HG03354 (cell line): Measurements from ENCODE around the gene MICAL1.

Experiments used
- ATAC-seq: cut with Tn5 transposase; IDR thresholded peaks from one replicate; pipeline ENCODE4 v1.9.1; 2021; ENCODE audit warnings: mild to moderate bottlenecking; ENCODE audit not compliant: unreplicated experiment, poor library complexity, severe bottlenecking

MICAL1 gene

DNA sequence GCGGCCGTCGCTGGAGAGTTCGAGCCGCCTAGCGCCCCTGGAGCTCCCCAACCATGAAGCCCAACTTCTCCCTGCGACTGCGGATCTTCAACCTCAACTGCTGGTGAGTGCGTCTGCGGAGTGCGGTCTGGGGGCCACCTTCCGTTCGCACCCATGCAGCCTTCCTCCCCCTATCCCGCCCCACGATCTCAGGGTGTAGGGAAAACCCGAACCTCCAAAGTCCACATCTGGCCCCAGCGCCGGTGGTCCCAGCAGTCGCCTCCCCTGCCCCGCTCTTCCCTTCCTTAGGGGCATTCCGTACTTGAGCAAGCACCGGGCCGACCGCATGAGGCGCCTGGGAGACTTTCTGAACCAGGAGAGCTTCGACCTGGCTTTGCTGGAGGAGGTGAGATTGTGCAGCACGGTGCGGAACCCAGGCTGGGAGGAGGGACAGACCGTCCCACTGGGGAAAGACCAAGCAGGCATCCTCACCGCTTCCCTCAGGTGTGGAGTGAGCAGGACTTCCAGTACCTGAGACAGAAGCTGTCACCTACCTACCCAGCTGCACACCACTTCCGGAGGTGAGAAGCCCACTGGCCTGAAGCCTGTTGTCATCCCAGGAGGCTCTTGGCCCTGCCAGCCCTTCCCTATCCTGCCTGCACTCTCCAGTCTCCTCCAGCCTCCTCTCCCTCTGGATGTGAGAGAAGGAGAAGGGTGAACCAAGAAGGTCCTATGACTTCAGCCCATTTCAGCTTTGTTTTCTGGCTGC is 14.3 kb downstream of the MICAL1 start:
- ATAC-seq: peak; percentile 19

DNA sequence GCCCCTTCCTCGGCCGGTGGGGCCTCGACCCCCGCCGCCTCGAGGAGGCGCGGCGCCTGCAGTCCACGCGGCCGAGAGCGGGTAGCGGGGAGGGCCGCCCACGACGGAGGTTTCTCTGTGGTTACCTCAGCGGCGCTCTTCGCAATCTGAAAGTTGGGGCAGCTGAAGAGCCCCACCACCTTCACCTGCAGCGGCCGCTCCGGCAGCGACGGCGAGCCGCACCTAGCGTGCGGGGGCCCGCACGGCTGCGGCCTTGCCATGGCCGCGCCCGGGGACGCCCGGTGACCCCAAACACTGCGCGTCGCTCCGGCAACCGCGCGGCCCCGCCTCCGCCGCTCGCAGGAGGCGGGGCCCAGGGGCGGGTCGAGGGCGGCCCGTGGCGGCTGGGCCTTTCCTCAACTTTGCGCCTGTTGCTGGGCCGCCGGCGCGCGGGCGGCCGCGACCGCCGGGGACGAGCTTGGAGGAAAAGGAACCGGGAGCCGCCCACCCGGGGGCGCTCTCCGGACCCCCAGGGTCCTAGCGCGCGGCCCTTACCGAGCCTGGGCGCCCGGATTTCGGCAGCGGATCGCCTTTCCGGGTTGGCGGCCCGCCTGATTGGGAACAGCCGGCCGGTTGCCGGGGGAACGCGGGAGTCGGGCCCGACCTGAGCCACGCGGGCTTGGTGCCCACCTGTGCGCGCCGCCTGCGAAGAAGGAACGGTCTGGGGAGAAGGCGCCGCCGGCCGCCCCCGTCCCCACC is 15.1 kb downstream of the MICAL1 start, which contains the start of the genes PPIL6 and SMPD2:
PPIL6 (minus strand) TSS at position 298 of the 738 bp plus-strand sequence; CDS start at position 260, 38 bp downstream.
SMPD2 (plus strand) TSS at position 394 of the 738 bp plus-strand sequence. CDS start 398 bp downstream, outside the sequence.
- peak; percentile 90 for ATAC-seq

GRCh38 chr6:109436041-109436440 is 19.5 kb downstream of the MICAL1 start:
- no peak for ATAC-seq

DNA sequence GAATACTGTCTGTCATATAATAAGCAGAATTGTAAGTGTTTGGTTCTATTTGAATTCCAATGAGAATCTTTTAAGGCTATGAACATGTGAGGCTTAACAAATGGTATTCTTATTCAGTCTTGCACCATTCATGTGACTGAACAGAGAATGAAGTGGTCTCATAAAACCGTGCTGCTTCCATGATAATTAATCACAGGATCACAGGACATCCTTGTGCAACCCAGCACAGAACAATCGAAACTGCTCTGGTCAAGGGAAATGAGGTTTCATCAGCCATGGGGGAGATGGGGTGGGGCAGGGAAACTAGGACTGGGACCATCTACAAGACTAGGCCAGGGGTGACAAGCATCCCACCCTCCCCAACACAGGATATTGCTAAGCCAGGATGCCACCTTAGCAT is 21.1 kb downstream of the MICAL1 start:
- ATAC-seq: no peak

DNA sequence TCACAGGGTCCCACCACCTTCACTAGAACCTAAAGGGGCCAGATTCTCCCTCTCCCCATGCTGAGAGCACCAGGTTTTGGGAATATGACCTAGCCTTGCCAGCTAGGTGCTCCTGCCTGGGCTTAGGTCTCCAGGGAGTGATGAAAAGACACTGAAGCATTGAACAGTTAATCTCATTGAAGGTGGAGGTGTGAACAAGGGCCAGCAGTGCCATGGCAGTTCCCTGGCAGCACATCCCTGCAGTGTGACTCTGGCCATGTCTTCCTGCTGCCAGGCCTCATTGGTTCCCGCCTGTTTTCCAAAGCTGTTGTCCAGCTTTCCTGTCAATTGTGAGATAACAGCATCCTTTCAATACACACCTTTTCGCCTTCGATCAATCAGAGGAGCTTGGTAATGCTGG is 26.1 kb downstream of the MICAL1 start:
- no peak for ATAC-seq

DNA sequence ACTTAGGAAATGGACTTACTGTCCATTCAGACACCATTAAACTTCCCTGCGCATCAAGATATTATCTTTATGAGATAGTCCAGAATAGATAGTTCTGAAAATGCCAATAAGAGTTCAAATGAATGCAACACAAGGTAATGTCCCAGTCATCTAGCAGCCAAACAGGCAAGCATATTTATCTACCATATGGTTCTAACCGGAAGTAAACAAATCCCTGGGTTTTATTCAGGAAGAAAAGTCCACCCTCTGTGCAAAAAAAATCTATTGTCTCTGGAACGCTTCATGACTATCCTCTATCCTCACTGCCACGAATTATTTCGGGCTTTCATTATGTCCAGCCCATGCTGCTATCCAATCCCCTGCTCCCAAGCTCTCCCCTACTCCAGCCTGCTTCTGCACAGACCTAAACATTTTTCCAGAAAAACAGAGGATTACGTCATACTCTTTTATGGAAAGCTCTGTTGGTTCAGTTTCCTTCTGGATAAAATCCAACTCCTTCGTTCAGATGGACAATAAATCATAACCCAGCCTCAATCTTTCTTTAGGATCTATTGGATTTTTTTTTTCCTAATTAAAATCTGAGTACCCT is 26.6 kb downstream of the MICAL1 start:
- no peak for ATAC-seq

GRCh38 chr6:109424946-109425345 is 30.6 kb downstream of the MICAL1 start:
- no peak for ATAC-seq

DNA sequence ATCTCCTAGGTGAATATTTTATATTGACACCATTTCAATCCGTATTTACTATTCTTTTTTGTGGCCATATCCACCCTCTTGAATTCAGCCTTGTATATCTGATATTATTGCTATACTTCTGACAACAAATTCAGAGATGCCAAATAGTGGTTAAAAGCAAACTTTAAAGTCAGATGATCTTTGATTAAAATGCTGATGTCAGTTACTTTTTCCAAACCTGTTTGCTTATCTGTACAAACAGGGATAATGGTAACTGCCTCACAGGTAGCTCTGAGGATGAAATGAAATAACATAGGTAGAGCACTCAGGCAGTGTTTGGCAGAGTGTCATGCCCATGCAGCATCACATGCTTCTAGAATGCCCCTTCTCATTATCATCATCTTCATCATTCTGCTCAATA is 34.4 kb downstream of the MICAL1 start:
- no peak for ATAC-seq

DNA sequence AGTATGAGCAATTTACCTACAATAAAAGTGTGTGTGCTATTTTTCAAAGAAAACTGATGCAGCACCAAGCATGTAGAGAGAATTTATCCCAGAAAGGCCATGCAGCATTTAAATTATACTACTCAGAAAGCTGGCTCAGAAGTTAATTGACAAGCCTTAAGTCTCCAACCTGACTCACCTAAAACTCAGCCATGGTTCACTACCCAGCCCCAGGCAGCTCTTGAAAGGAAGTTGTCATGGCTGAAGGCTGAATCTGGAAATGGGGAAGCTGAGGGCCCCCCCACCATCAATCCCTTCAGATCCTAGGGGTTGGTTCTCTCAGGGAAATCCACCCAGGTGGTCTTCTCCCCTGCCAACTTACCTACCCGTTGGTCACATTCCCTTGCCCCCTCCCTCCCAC is 34.8 kb downstream of the MICAL1 start:
- no peak for ATAC-seq

- no peak for ATAC-seq
These were observed 37.9 kb downstream of the MICAL1 start for GRCh38 chr6:109417646-109418045.

DNA sequence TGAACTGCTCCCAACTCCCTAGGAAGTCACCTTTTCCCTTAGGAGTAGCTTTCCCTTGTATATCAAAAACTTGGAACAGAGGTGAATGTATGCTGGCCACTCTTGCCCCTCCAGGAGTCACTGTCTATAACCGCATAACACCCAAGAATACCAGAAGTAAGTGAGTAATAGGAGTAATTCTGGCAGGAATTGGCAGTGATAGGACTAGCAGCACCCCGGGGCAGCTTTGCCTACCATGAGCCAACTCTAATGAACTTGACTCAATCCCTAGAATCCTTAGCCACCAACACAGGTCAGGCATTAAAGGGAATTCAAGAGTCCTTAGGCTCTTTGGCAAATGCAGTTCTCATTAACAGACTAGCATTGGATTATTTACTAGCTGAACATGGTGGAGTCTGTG is 44.5 kb downstream of the MICAL1 start:
- no peak for ATAC-seq

DNA sequence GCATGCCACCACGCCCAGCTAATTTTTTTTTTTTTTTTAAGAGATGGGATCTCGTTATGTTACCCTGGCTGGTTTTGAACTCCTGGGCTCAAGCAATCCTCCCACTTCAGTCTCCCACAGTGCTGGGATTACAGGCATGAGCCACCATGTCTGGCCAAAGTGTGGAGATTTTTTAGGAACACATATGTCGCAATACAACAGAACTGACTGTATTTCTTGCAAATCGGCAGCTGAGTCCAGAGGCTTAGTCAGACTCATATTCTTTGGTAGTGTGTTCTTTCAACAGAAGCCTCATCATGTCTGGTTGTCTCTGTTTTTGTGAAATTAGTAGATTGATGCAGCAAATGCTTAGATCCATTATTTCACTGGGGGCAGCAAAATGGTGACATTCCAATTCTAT is 49.4 kb downstream of the MICAL1 start:
- no peak for ATAC-seq

GRCh38 chr6:109397020-109397419 is 58.6 kb downstream of the MICAL1 start:
- no peak for ATAC-seq

GRCh38 chr6:109396046-109396718 is 59.4 kb downstream of the MICAL1 start:
- no peak for ATAC-seq
